ENCODE measurements around the gene PARD3. TPM values are rescaled to one million over a fixed set of nuclear protein-coding genes. Genes with fewer than 3 reads are reported as not detected.

Gene PARD3
- polyA plus RNA-seq, 1 donor from 2014 or later, result 12.4 TPM

DNA sequence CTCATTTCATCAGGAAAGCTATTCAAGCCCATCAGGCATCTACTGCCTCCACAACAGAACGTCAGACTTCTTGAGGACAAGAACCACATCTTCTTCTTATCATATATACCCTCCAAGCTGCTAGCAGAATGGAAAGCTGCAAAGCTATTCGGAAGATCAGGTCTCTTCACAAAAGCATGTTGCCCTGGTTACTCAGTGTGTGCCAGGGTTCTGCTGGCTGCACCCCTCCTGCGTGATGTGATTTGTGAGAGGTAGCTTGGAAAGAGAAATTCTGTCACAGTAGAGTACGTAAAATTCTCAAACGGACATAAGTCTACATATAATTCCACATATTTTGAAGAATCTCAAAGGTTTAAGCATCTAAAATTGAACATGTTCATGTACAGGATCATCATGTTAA is 681.7 kb downstream of the PARD3 start:
- Histone ChIP-seq H4K20me1 (ENCODE audit: insufficient read depth) (no peaks in the 10 kb centered on the region), H3K9ac (ENCODE audit: low read length) (no peak overlapping the region), H3K27ac (ENCODE audit: low read length) (no peak overlapping the region), H2AFZ (ENCODE audit: low read depth, low read length) (no peak overlapping the region), H3K4me2 (ENCODE audit: low read length) (no peak overlapping the region), H3K4me3 (ENCODE audit: low read length) (no peak overlapping the region), H3K27me3 (ENCODE audit: insufficient read depth, low read depth, low read length) (no peaks in the 10 kb centered on the region), H3K79me2 (replicated peaks; ENCODE audit: insufficient read depth, low read length) (no peaks in the 10 kb centered on the region), H3K9me2 (ENCODE audit: insufficient read depth, low read length) (no peaks in the 10 kb centered on the region), H3K36me3 (ENCODE audit: insufficient read depth, low read length) (no peaks in the 10 kb centered on the region), H3K9me3 (ENCODE audit: low read length) (no peaks in the 10 kb centered on the region), H3F3A (ENCODE audit: insufficient read depth, low read length, poor library complexity, severe bottlenecking) (no peaks in the 10 kb centered on the region)
- TF ChIP-seq SMC3 (conservative IDR thresholded peaks at IDR 0.05; ENCODE audit: poor library complexity) (no peak), EZH2 (IDR thresholded peaks at IDR 0.05; ENCODE audit: borderline replicate concordance, insufficient read depth, low read length, poor library complexity, severe bottlenecking) (no peak), EP300 (conservative IDR thresholded peaks at IDR 0.05; ENCODE audit: poor library complexity, severe bottlenecking) (no peak), REST (IDR thresholded peaks at IDR 0.05; ENCODE audit: borderline replicate concordance) (no peak), POLR2AphosphoS5 (IDR thresholded peaks at IDR 0.05) (no peak), TAF1 (IDR thresholded peaks at IDR 0.05; ENCODE audit: low read depth) (no peak), RAD21 (conservative IDR thresholded peaks at IDR 0.05) (no peak), MXI1 (conservative IDR thresholded peaks at IDR 0.05; ENCODE audit: poor library complexity, severe bottlenecking) (no peak)
- TF ChIP-seq, protein P1, sequence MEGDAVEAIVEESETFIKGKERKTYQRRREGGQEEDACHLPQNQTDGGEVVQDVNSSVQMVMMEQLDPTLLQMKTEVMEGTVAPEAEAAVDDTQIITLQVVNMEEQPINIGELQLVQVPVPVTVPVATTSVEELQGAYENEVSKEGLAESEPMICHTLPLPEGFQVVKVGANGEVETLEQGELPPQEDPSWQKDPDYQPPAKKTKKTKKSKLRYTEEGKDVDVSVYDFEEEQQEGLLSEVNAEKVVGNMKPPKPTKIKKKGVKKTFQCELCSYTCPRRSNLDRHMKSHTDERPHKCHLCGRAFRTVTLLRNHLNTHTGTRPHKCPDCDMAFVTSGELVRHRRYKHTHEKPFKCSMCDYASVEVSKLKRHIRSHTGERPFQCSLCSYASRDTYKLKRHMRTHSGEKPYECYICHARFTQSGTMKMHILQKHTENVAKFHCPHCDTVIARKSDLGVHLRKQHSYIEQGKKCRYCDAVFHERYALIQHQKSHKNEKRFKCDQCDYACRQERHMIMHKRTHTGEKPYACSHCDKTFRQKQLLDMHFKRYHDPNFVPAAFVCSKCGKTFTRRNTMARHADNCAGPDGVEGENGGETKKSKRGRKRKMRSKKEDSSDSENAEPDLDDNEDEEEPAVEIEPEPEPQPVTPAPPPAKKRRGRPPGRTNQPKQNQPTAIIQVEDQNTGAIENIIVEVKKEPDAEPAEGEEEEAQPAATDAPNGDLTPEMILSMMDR (IDR thresholded peaks at IDR 0.05; ENCODE audit: poor library complexity, severe bottlenecking), result no peak

DNA sequence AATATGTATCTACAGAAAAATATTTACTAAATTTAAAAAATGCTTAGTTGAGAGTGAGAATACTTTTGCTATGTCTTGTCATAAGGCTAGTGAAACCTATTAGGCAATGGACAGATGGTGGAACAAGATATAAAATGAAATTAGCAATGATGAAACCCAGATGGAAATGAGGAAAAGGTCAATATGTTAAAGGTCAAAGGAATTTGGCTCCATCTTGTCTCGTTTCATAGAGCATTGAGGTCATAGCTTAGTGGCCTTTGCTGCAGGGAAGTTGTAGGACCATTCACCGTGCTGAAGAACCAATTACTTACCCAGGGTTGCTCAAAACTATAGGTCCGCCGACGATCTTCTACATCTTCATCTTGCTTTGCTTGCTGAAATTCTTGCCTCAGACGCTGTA is 683.9 kb downstream of the PARD3 start:
- Histone ChIP-seq H3K4me2 (ENCODE audit: low read length) (no peak overlapping the region), H3K27ac (ENCODE audit: low read length) (no peak overlapping the region), H2AFZ (ENCODE audit: low read depth, low read length) (no peak overlapping the region), H4K20me1 (ENCODE audit: insufficient read depth) (no peaks in the 10 kb centered on the region), H3F3A (ENCODE audit: insufficient read depth, low read length, poor library complexity, severe bottlenecking) (no peaks in the 10 kb centered on the region), H3K79me2 (replicated peaks; ENCODE audit: insufficient read depth, low read length) (no peaks in the 10 kb centered on the region), H3K9me2 (ENCODE audit: insufficient read depth, low read length) (no peaks in the 10 kb centered on the region), H3K4me3 (ENCODE audit: low read length) (no peak overlapping the region), H3K36me3 (ENCODE audit: insufficient read depth, low read length) (no peaks in the 10 kb centered on the region), H3K9me3 (ENCODE audit: low read length) (no peaks in the 10 kb centered on the region), H3K27me3 (ENCODE audit: insufficient read depth, low read depth, low read length) (no peaks in the 10 kb centered on the region), H3K9ac (ENCODE audit: low read length) (no peak overlapping the region)
- TF ChIP-seq SMC3 (conservative IDR thresholded peaks at IDR 0.05; ENCODE audit: poor library complexity) (no peak), RAD21 (conservative IDR thresholded peaks at IDR 0.05) (no peak), TAF1 (IDR thresholded peaks at IDR 0.05; ENCODE audit: low read depth) (no peak), POLR2AphosphoS5 (IDR thresholded peaks at IDR 0.05) (no peak), EZH2 (IDR thresholded peaks at IDR 0.05; ENCODE audit: borderline replicate concordance, insufficient read depth, low read length, poor library complexity, severe bottlenecking) (no peak), EP300 (conservative IDR thresholded peaks at IDR 0.05; ENCODE audit: poor library complexity, severe bottlenecking) (no peak), REST (IDR thresholded peaks at IDR 0.05; ENCODE audit: borderline replicate concordance) (no peak), MXI1 (conservative IDR thresholded peaks at IDR 0.05; ENCODE audit: poor library complexity, severe bottlenecking) (no peak)
- TF ChIP-seq, protein P1 (IDR thresholded peaks at IDR 0.05; ENCODE audit: poor library complexity, severe bottlenecking), result no peak
